Measurements from ENCODE around the gene SVIL. TPM values are rescaled to one million over a fixed set of nuclear protein-coding genes. Genes with fewer than 3 reads are reported as not detected.
"Not testable (repeated sequence)": the region's sequence is repeated elsewhere in the genome, so short reads cannot be mapped to it uniquely, and the experiment has no call there.

SVIL gene
- polyA plus RNA-seq, 1 donor from 2014 or later, result 7.3 TPM

- Histone ChIP-seq H2AFZ (ENCODE audit: low read depth, low read length) (no peak overlapping the region), H3K36me3 (ENCODE audit: insufficient read depth, low read length) (no peaks in the 10 kb centered on the region), H3K4me2 (ENCODE audit: low read length) (no peak overlapping the region), H3K9me3 (ENCODE audit: low read length) (no peaks in the 10 kb centered on the region), H3K9ac (ENCODE audit: low read length) (no peak overlapping the region), H3K27ac (ENCODE audit: low read length) (no peak overlapping the region), H3K4me3 (ENCODE audit: low read length) (no peak overlapping the region), H3F3A (ENCODE audit: insufficient read depth, low read length, poor library complexity, severe bottlenecking) (no peaks in the 10 kb centered on the region), H3K27me3 (ENCODE audit: insufficient read depth, low read depth, low read length) (no peaks in the 10 kb centered on the region), H3K9me2 (ENCODE audit: insufficient read depth, low read length) (no peaks in the 10 kb centered on the region), H4K20me1 (ENCODE audit: insufficient read depth) (no peaks in the 10 kb centered on the region), H3K79me2 (replicated peaks; ENCODE audit: insufficient read depth, low read length) (peaks cover 9% of the 10 kb centered on the region)
- TF ChIP-seq TAF1 (IDR thresholded peaks at IDR 0.05; ENCODE audit: low read depth) (no peak), POLR2AphosphoS5 (IDR thresholded peaks at IDR 0.05) (no peak), CTCF (IDR thresholded peaks at IDR 0.05; ENCODE audit: poor library complexity, severe bottlenecking) (no peak), MXI1 (conservative IDR thresholded peaks at IDR 0.05; ENCODE audit: poor library complexity, severe bottlenecking) (no peak), EP300 (conservative IDR thresholded peaks at IDR 0.05; ENCODE audit: poor library complexity, severe bottlenecking) (no peak), RAD21 (conservative IDR thresholded peaks at IDR 0.05) (no peak), REST (IDR thresholded peaks at IDR 0.05; ENCODE audit: borderline replicate concordance) (no peak)
Observed at GRCh38 chr10:29628311-29628710, 6.5 kb downstream of the SVIL start.

GRCh38 chr10:29627201-29628132, 7.3 kb downstream of the SVIL start:
- Histone ChIP-seq H3F3A (ENCODE audit: insufficient read depth, low read length, poor library complexity, severe bottlenecking) (no peaks in the 10 kb centered on the region), H3K79me2 (replicated peaks; ENCODE audit: insufficient read depth, low read length) (peaks cover 7% of the 10 kb centered on the region), H4K20me1 (ENCODE audit: insufficient read depth) (no peaks in the 10 kb centered on the region), H3K9me2 (ENCODE audit: insufficient read depth, low read length) (no peaks in the 10 kb centered on the region), H3K4me3 (ENCODE audit: low read length) (no peak overlapping the region), H3K36me3 (ENCODE audit: insufficient read depth, low read length) (no peaks in the 10 kb centered on the region), H3K9me3 (ENCODE audit: low read length) (no peaks in the 10 kb centered on the region), H3K27me3 (ENCODE audit: insufficient read depth, low read depth, low read length) (no peaks in the 10 kb centered on the region), H3K4me2 (ENCODE audit: low read length) (no peak overlapping the region), H2AFZ (ENCODE audit: low read depth, low read length) (no peak overlapping the region), H3K9ac (ENCODE audit: low read length) (no peak overlapping the region), H3K27ac (ENCODE audit: low read length) (no peak overlapping the region)
- TF ChIP-seq EP300 (conservative IDR thresholded peaks at IDR 0.05; ENCODE audit: poor library complexity, severe bottlenecking) (no peak), POLR2AphosphoS5 (IDR thresholded peaks at IDR 0.05) (no peak), EZH2 (IDR thresholded peaks at IDR 0.05; ENCODE audit: borderline replicate concordance, insufficient read depth, low read length, poor library complexity, severe bottlenecking) (no peak), CTCF (IDR thresholded peaks at IDR 0.05; ENCODE audit: poor library complexity, severe bottlenecking) (no peak), TAF1 (IDR thresholded peaks at IDR 0.05; ENCODE audit: low read depth) (no peak), RAD21 (conservative IDR thresholded peaks at IDR 0.05) (no peak), MXI1 (conservative IDR thresholded peaks at IDR 0.05; ENCODE audit: poor library complexity, severe bottlenecking) (no peak), REST (IDR thresholded peaks at IDR 0.05; ENCODE audit: borderline replicate concordance) (no peak), SMC3 (conservative IDR thresholded peaks at IDR 0.05; ENCODE audit: poor library complexity) (no peak)

GRCh38 chr10:29624357-29624756, 10.4 kb downstream of the SVIL start:
- not testable (repeated sequence) for H3K9ac ChIP-seq (ENCODE audit: low read length); H4K20me1 ChIP-seq (ENCODE audit: insufficient read depth); H3F3A ChIP-seq (ENCODE audit: insufficient read depth, low read length, poor library complexity, severe bottlenecking); H3K9me3 ChIP-seq (ENCODE audit: low read length); H3K4me3 ChIP-seq (ENCODE audit: low read length); H3K4me2 ChIP-seq (ENCODE audit: low read length); H3K27ac ChIP-seq (ENCODE audit: low read length); H3K27me3 ChIP-seq (ENCODE audit: insufficient read depth, low read depth, low read length); H3K9me2 ChIP-seq (ENCODE audit: insufficient read depth, low read length); H3K36me3 ChIP-seq (ENCODE audit: insufficient read depth, low read length); H2AFZ ChIP-seq (ENCODE audit: low read depth, low read length); H3K79me2 ChIP-seq (replicated peaks; ENCODE audit: insufficient read depth, low read length)
